ENCODE measurements around the gene LRRIQ1.

Gene LRRIQ1

DNA sequence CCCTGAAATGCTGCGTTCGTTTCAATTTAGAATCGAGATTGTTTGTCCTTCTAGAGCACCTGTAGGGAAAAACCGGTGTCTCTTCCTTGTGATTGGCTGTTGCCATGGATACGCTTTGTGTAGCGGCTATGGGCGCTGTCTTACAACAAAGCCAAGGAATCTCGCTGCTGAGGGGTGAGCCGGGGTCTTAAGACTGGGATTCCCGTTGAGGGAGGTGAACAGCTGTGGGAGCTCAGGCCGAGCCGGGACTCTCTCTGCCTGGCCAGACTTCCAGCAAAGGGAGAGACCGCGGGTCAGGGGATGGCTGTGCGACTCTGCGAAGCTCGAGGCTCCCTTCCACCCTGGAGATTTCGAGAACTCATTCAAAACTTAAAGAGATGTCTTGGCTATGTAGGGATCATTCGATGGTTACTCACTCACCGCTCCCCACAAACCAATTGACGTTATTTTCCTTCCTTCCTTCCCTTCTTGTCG is at the start of gene LRRIQ1, which contains the start of gene TSPAN19:
TSS of gene LRRIQ1 (plus strand) at position 118 of the 474 bp plus-strand sequence. CDS start 1,826 bp downstream, outside the sequence.
TSS of gene TSPAN19 (minus strand) at position 44 of the 474 bp plus-strand sequence. CDS start 6,331 bp downstream, outside the sequence.
- peak within 1 kb of the TSS; percentile 67 for H3K4me2 ChIP-seq (ENCODE audit: low read length)
- peaks cover 5% of the 10 kb centered on the region; the same call in 1 of the 2 replicates for H3F3A ChIP-seq (ENCODE audit: control insufficient read depth, insufficient read depth)
- H3K79me2 ChIP-seq (ENCODE audit: control insufficient read depth, low read length) = no peaks in the 10 kb centered on the region
- no peaks in the 10 kb centered on the region for H3K27me3 ChIP-seq (ENCODE audit: control insufficient read depth, low read length)
- H3K36me3 ChIP-seq (ENCODE audit: control insufficient read depth, low read length) = no peaks in the 10 kb centered on the region
- no peaks in the 10 kb centered on the region; the same call in 1 of the 2 replicates for H3K4me1 ChIP-seq (ENCODE audit: control insufficient read depth, low read length)
- H3K4me3 ChIP-seq (ENCODE audit: low read length) = peak within 1 kb of the TSS; percentile 83
- TF ChIP-seq CTCF (IDR thresholded peaks at IDR 0.05; ENCODE audit: low read depth, low read length, poor library complexity, severe bottlenecking) = no peak
- no peak for TF ChIP-seq EZH2phosphoT487 (IDR thresholded peaks at IDR 0.05; ENCODE audit: borderline replicate concordance, low read length)
- H3K9me2 ChIP-seq (replicated peaks; ENCODE audit: control insufficient read depth, low read length) = no peaks in the 10 kb centered on the region
- H3K9me3 ChIP-seq (ENCODE audit: control insufficient read depth, insufficient read depth, low read length) = 0 out of 2 replicates have a peak, but pooled peaks cover 4% of the 10 kb centered on the region
- H3K27ac ChIP-seq (ENCODE audit: low read depth, low read length) = no peak within 1 kb of the TSS
- no peaks in the 10 kb centered on the region for H4K20me1 ChIP-seq (ENCODE audit: control insufficient read depth, insufficient read depth, low read depth, low read length)

GRCh38 chr12:84986586-84986985 is 49.6 kb upstream of the LRRIQ1 start:
- H4K20me1 ChIP-seq (ENCODE audit: control insufficient read depth, insufficient read depth, low read depth, low read length) = no peaks in the 10 kb centered on the region
- no peaks in the 10 kb centered on the region for H3K9me2 ChIP-seq (replicated peaks; ENCODE audit: control insufficient read depth, low read length)
- TF ChIP-seq EZH2phosphoT487 (IDR thresholded peaks at IDR 0.05; ENCODE audit: borderline replicate concordance, low read length) (no peak), CTCF (IDR thresholded peaks at IDR 0.05; ENCODE audit: low read depth, low read length, poor library complexity, severe bottlenecking) (no peak)
- peaks cover 62% of the 10 kb centered on the region for H3K4me1 ChIP-seq (ENCODE audit: control insufficient read depth, low read length)
- peak overlapping the region; percentile 65 for H3K4me3 ChIP-seq (ENCODE audit: low read length)
- H3K4me2 ChIP-seq (ENCODE audit: low read length) = peak overlapping the region; percentile 65
- H3F3A ChIP-seq (ENCODE audit: control insufficient read depth, insufficient read depth) = peaks cover 35% of the 10 kb centered on the region
- H3K36me3 ChIP-seq (ENCODE audit: control insufficient read depth, low read length) = peaks cover 19% of the 10 kb centered on the region
- no peaks in the 10 kb centered on the region for H3K27me3 ChIP-seq (ENCODE audit: control insufficient read depth, low read length)
- H3K79me2 ChIP-seq (ENCODE audit: control insufficient read depth, low read length) = peaks cover 55% of the 10 kb centered on the region
- H3K9me3 ChIP-seq (ENCODE audit: control insufficient read depth, insufficient read depth, low read length) = no peaks in the 10 kb centered on the region
- H3K27ac ChIP-seq (ENCODE audit: low read depth, low read length) = peak overlapping the region; percentile 96

- Histone ChIP-seq H3K4me2 (ENCODE audit: low read length) (peak overlapping the region; percentile 49), H3K27me3 (ENCODE audit: control insufficient read depth, low read length) (no peaks in the 10 kb centered on the region), H3K9me2 (replicated peaks; ENCODE audit: control insufficient read depth, low read length) (no peaks in the 10 kb centered on the region), H3K9me3 (ENCODE audit: control insufficient read depth, insufficient read depth, low read length) (no peaks in the 10 kb centered on the region), H3K4me3 (ENCODE audit: low read length) (peak overlapping the region; percentile 8; the same call in 1 of the 2 replicates), H3K36me3 (ENCODE audit: control insufficient read depth, low read length) (peaks cover 55% of the 10 kb centered on the region), H3K27ac (ENCODE audit: low read depth, low read length) (peak overlapping the region; percentile 31), H3K4me1 (ENCODE audit: control insufficient read depth, low read length) (peaks cover 46% of the 10 kb centered on the region), H3K79me2 (ENCODE audit: control insufficient read depth, low read length) (peaks cover 42% of the 10 kb centered on the region), H4K20me1 (ENCODE audit: control insufficient read depth, insufficient read depth, low read depth, low read length) (no peaks in the 10 kb centered on the region), H3F3A (ENCODE audit: control insufficient read depth, insufficient read depth) (peaks cover 26% of the 10 kb centered on the region)
- TF ChIP-seq CTCF (IDR thresholded peaks at IDR 0.05; ENCODE audit: low read depth, low read length, poor library complexity, severe bottlenecking) (no peak), EZH2phosphoT487 (IDR thresholded peaks at IDR 0.05; ENCODE audit: borderline replicate concordance, low read length) (no peak)
These were observed 41.7 kb upstream of the LRRIQ1 start for GRCh38 chr12:84994426-84994825.
